HepG2 (cell line): ENCODE measurements around the gene RBBP8. TPM values are rescaled to one million over a fixed set of nuclear protein-coding genes. Genes with fewer than 3 reads are reported as not detected.
A peak's percentile ranks its signal among the peaks of the same experiment; 100 is the strongest.

Experiments used
- ARID3A ChIP-seq: IDR thresholded peaks from 2 replicates; pipeline ENCODE4 v1.6.1; 2012; ENCODE audit warnings: low read depth, low read length, improper control_type of control experiment
- GABPA ChIP-seq, 2 experiments: IDR thresholded peaks; 2 replicates each; pipeline ENCODE4 v1.6.1; 2011 to 2016; ENCODE audit warnings: low read depth in 2 of 2, low read length in 1 of 2, missing biosample characterization in 1 of 2, missing genetic modification characterization in 1 of 2
- GPN1 ChIP-seq: sonication (generic); formaldehyde crosslinking; IDR thresholded peaks from 2 replicates; pipeline ENCODE4 v1.5.1; 2020; ENCODE audit warnings: missing genetic modification reagents, borderline replicate concordance
- KAT7 ChIP-seq: IDR thresholded peaks from 2 replicates; pipeline ENCODE4 v1.6.1; 2018; ENCODE audit warnings: borderline replicate concordance, missing compliant biosample characterization
- NFATC3 ChIP-seq: sonication (generic); formaldehyde crosslinking; IDR thresholded peaks from 2 replicates; pipeline ENCODE4 v1.5.1; 2020; ENCODE audit warnings: mild to moderate bottlenecking, missing genetic modification reagents
- NRL ChIP-seq: sonication (generic); formaldehyde crosslinking; IDR thresholded peaks from 2 replicates; pipeline ENCODE4 v1.5.0; 2020; ENCODE audit warnings: missing genetic modification reagents, mild to moderate bottlenecking, moderate library complexity, borderline replicate concordance
- RCOR2 ChIP-seq: IDR thresholded peaks from 2 replicates; pipeline ENCODE4 v1.6.1; 2016; ENCODE audit warnings: missing biosample characterization, missing genetic modification reagents
- SP2 ChIP-seq: sonication (generic); formaldehyde crosslinking; IDR thresholded peaks from 2 replicates; pipeline ENCODE4 v1.5.1; 2020; ENCODE audit warnings: mild to moderate bottlenecking, missing genetic modification reagents
- SP4 ChIP-seq: sonication (generic); formaldehyde crosslinking; IDR thresholded peaks from 2 replicates; pipeline ENCODE4 v1.8.1; 2023; ENCODE audit warnings: mild to moderate bottlenecking, missing genetic modification reagents
- TIGD3 ChIP-seq: sonication (generic); formaldehyde crosslinking; IDR thresholded peaks from 2 replicates; pipeline ENCODE4 v1.5.1; 2020; ENCODE audit warnings: mild to moderate bottlenecking, missing genetic modification reagents, borderline replicate concordance
- ZBTB14 ChIP-seq: sonication (generic); formaldehyde crosslinking; IDR thresholded peaks from 2 replicates; pipeline ENCODE4 v1.4.0; 2020; ENCODE audit warnings: missing genetic modification reagents
- ZHX1 ChIP-seq: sonication (generic); formaldehyde crosslinking; IDR thresholded peaks from 2 replicates; pipeline ENCODE4 v1.8.1; 2022; ENCODE audit warnings: low read depth, mild to moderate bottlenecking, missing genetic modification reagents
- ZMAT3 ChIP-seq: sonication (generic); formaldehyde crosslinking; conservative IDR thresholded peaks from 2 replicates; pipeline ENCODE4 v1.7.0; 2021; ENCODE audit warnings: missing genetic modification reagents
- ZMYM3 ChIP-seq: sonication (generic); formaldehyde crosslinking; IDR thresholded peaks from 2 replicates; pipeline ENCODE4 v1.5.1; 2020; ENCODE audit warnings: mild to moderate bottlenecking, missing genetic modification reagents
- ZNF430 ChIP-seq: sonication (generic); formaldehyde crosslinking; IDR thresholded peaks from 2 replicates; pipeline ENCODE4 v1.9.0; 2021; ENCODE audit warnings: mild to moderate bottlenecking, missing genetic modification reagents
- ZNF513 ChIP-seq: sonication (generic); formaldehyde crosslinking; conservative IDR thresholded peaks from 2 replicates; pipeline ENCODE4 v1.5.0; 2020; ENCODE audit warnings: missing genetic modification reagents
- ZNF772 ChIP-seq: sonication (generic); formaldehyde crosslinking; IDR thresholded peaks from 2 replicates; pipeline ENCODE4 v1.5.0; 2020; ENCODE audit warnings: mild to moderate bottlenecking, missing genetic modification reagents
- ZNF775 ChIP-seq: sonication (generic); formaldehyde crosslinking; IDR thresholded peaks from 2 replicates; pipeline ENCODE4 v1.4.0; 2020; ENCODE audit warnings: missing genetic modification reagents, mild to moderate bottlenecking, moderate library complexity, borderline replicate concordance
- ZNF841 ChIP-seq: sonication (generic); formaldehyde crosslinking; IDR thresholded peaks from 2 replicates; pipeline ENCODE4 v1.8.1; 2023; ENCODE audit warnings: missing genetic modification reagents, borderline replicate concordance
- polyA plus RNA-seq, 8 experiments: library from polyadenylated mRNA; depleted of rRNA in 3 of 8; stranded (reverse) in 7 of 8; unstranded in 1 of 8; fragments of >200 nt; fragmentation: Illumina TruSeq in 4 of 8; extraction: Trizol in 4 of 8; gene quantifications; 2 replicates each; pipeline versions ENCODE4 v1.2.1 to v1.2.3, GENCODE V29; 2011 to 2016; ENCODE audit warnings: low read depth in 4 of 8, missing spikeins in 1 of 8, mixed read lengths in 1 of 8; ENCODE audit not compliant: insufficient read depth in 1 of 8
- total RNA-seq, 5 experiments: library from RNA; depleted of rRNA; stranded (reverse); fragments of >200 nt; fragmentation: Illumina TruSeq; extraction: Trizol; gene quantifications; 2 replicates each; pipeline ENCODE4 v1.2.3, GENCODE V29; 2016; ENCODE audit warnings: low read depth in 1 of 5

Gene RBBP8
- total and polyA plus RNA-seq, 2 of the 13 experiments (the other 11 are each of a cell fraction or from before 2014, with no cell fraction given), result 14.2 to 47.4 TPM

- TF ChIP-seq ARID3A (no peak), ZMYM3 (no peak), NRL (CRISPR knock-in tag) (peak; percentile 64; the same call in 1 of the 2 replicates), ZHX1 (CRISPR knock-in tag) (no peak), GABPA (IDR thresholded peaks at IDR 0.05; ENCODE audit: low read depth, low read length) (peak; percentile 45), GABPA (CRISPR knock-in tag; IDR thresholded peaks at IDR 0.05; ENCODE audit: low read depth) (no peak), KAT7 (CRISPR knock-in tag) (no peak), ZBTB14 (CRISPR knock-in tag) (peak; percentile 80), SP2 (no peak), ZNF430 (CRISPR knock-in tag) (no peak; the same call in 1 of the 2 replicates), GPN1 (CRISPR knock-in tag) (no peak), NFATC3 (CRISPR knock-in tag) (no peak), TIGD3 (no peak), ZNF513 (no peak), ZNF775 (CRISPR knock-in tag) (no peak), ZMAT3 (CRISPR knock-in tag) (peak; percentile 21; the same call in 1 of the 2 replicates), ZNF772 (peak; percentile 79; the same call in 1 of the 2 replicates), RCOR2 (CRISPR knock-in tag) (no peak), SP4 (CRISPR knock-in tag) (no peak), ZNF841 (CRISPR knock-in tag) (no peak)
These were observed at the start of gene RBBP8 (continued) for GRCh38 chr18:22933206-22933965.
